ENCODE measurements around the gene PTPA.

GRCh38 chr9:129093602-129094386 lies 17.4 kb upstream of the PTPA start:
- TF ChIP-seq, protein P1, sequence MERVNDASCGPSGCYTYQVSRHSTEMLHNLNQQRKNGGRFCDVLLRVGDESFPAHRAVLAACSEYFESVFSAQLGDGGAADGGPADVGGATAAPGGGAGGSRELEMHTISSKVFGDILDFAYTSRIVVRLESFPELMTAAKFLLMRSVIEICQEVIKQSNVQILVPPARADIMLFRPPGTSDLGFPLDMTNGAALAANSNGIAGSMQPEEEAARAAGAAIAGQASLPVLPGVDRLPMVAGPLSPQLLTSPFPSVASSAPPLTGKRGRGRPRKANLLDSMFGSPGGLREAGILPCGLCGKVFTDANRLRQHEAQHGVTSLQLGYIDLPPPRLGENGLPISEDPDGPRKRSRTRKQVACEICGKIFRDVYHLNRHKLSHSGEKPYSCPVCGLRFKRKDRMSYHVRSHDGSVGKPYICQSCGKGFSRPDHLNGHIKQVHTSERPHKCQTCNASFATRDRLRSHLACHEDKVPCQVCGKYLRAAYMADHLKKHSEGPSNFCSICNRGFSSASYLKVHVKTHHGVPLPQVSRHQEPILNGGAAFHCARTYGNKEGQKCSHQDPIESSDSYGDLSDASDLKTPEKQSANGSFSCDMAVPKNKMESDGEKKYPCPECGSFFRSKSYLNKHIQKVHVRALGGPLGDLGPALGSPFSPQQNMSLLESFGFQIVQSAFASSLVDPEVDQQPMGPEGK (tag by site-specific recombination; IDR thresholded peaks at IDR 0.05): no peak
- TF ChIP-seq, protein P2, sequence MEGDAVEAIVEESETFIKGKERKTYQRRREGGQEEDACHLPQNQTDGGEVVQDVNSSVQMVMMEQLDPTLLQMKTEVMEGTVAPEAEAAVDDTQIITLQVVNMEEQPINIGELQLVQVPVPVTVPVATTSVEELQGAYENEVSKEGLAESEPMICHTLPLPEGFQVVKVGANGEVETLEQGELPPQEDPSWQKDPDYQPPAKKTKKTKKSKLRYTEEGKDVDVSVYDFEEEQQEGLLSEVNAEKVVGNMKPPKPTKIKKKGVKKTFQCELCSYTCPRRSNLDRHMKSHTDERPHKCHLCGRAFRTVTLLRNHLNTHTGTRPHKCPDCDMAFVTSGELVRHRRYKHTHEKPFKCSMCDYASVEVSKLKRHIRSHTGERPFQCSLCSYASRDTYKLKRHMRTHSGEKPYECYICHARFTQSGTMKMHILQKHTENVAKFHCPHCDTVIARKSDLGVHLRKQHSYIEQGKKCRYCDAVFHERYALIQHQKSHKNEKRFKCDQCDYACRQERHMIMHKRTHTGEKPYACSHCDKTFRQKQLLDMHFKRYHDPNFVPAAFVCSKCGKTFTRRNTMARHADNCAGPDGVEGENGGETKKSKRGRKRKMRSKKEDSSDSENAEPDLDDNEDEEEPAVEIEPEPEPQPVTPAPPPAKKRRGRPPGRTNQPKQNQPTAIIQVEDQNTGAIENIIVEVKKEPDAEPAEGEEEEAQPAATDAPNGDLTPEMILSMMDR (tag by site-specific recombination; IDR thresholded peaks at IDR 0.05): no peak
- TF ChIP-seq ZNF776 (tag by site-specific recombination; IDR thresholded peaks at IDR 0.05; ENCODE audit: borderline replicate concordance): no peak
- TF ChIP-seq ZSCAN23 (tag by site-specific recombination; IDR thresholded peaks at IDR 0.05): no peak
- TF ChIP-seq ZNF785 (tag by site-specific recombination; IDR thresholded peaks at IDR 0.05): no peak
- TF ChIP-seq, protein P3, sequence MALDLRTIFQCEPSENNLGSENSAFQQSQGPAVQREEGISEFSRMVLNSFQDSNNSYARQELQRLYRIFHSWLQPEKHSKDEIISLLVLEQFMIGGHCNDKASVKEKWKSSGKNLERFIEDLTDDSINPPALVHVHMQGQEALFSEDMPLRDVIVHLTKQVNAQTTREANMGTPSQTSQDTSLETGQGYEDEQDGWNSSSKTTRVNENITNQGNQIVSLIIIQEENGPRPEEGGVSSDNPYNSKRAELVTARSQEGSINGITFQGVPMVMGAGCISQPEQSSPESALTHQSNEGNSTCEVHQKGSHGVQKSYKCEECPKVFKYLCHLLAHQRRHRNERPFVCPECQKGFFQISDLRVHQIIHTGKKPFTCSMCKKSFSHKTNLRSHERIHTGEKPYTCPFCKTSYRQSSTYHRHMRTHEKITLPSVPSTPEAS (tag by site-specific recombination; IDR thresholded peaks at IDR 0.05): no peak
- no peak for TF ChIP-seq ZFP41 (tag by site-specific recombination; IDR thresholded peaks at IDR 0.05; ENCODE audit: borderline replicate concordance)
- no peak for TF ChIP-seq ZNF157 (tag by site-specific recombination; IDR thresholded peaks at IDR 0.05)
- no peak for TF ChIP-seq KLF16 (tag by site-specific recombination; IDR thresholded peaks at IDR 0.05)

Data from HEK293 (cell line).